ENCODE measurements around the gene CSRP3.

DNA sequence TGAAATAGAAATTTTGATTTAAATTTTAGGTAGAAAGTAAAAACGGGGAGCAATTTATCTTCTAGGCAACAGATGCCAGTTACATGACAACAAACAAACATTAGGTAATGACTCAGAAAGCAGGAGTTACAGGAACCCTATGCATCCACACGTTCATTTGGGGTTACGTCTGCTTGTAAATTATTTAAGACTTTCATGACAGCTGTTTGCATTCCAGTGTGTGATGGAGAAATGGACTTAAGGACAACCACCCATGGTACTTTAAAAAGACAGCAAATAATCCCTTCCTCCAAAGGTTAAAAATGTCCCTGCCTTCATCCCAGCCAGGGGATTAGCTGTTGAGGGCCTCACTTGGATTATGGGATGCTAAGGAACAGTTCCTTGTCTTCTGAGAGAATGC lies 27.2 kb upstream of the CSRP3 start:
- no peak for TF ChIP-seq JUND (IDR thresholded peaks at IDR 0.05)
- TF ChIP-seq, protein P1, sequence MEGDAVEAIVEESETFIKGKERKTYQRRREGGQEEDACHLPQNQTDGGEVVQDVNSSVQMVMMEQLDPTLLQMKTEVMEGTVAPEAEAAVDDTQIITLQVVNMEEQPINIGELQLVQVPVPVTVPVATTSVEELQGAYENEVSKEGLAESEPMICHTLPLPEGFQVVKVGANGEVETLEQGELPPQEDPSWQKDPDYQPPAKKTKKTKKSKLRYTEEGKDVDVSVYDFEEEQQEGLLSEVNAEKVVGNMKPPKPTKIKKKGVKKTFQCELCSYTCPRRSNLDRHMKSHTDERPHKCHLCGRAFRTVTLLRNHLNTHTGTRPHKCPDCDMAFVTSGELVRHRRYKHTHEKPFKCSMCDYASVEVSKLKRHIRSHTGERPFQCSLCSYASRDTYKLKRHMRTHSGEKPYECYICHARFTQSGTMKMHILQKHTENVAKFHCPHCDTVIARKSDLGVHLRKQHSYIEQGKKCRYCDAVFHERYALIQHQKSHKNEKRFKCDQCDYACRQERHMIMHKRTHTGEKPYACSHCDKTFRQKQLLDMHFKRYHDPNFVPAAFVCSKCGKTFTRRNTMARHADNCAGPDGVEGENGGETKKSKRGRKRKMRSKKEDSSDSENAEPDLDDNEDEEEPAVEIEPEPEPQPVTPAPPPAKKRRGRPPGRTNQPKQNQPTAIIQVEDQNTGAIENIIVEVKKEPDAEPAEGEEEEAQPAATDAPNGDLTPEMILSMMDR (IDR thresholded peaks at IDR 0.05; ENCODE audit: low read depth, low read length, missing input control): no peak
- no peak for TF ChIP-seq TAF1 (conservative IDR thresholded peaks at IDR 0.05)
- TF ChIP-seq, protein P2, sequence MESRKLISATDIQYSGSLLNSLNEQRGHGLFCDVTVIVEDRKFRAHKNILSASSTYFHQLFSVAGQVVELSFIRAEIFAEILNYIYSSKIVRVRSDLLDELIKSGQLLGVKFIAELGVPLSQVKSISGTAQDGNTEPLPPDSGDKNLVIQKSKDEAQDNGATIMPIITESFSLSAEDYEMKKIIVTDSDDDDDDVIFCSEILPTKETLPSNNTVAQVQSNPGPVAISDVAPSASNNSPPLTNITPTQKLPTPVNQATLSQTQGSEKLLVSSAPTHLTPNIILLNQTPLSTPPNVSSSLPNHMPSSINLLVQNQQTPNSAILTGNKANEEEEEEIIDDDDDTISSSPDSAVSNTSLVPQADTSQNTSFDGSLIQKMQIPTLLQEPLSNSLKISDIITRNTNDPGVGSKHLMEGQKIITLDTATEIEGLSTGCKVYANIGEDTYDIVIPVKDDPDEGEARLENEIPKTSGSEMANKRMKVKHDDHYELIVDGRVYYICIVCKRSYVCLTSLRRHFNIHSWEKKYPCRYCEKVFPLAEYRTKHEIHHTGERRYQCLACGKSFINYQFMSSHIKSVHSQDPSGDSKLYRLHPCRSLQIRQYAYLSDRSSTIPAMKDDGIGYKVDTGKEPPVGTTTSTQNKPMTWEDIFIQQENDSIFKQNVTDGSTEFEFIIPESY (IDR thresholded peaks at IDR 0.05): no peak

Measured in liver (tissue), 3 donors.